ENCODE results near the gene PLPP2.
"Not testable (repeated sequence)": the region's sequence is repeated elsewhere in the genome, so short reads cannot be mapped to it uniquely, and the experiment has no call there.

PLPP2 gene

GRCh38 chr19:279656-280055 lies 11.5 kb downstream of the PLPP2 start:
- Histone ChIP-seq H2AFZ (ENCODE audit: low read length, unreplicated experiment) (no peak overlapping the region), H3K27me3 (ENCODE audit: insufficient read depth, low read length) (no peaks in the 10 kb centered on the region), H3K27ac (ENCODE audit: low read depth, low read length) (no peak overlapping the region), H3K4me3 (ENCODE audit: low read depth, low read length) (no peak overlapping the region), H3K4me1 (ENCODE audit: control insufficient read depth, insufficient read depth, low read length, unreplicated experiment) (no peaks in the 10 kb centered on the region), H3K79me2 (ENCODE audit: control insufficient read depth, insufficient read depth, low read length, unreplicated experiment) (no peaks in the 10 kb centered on the region), H3K36me3 (ENCODE audit: insufficient read depth, low read length) (no peaks in the 10 kb centered on the region)

- no peak overlapping the region for H3K4me3 ChIP-seq (ENCODE audit: low read depth, low read length)
- no peaks in the 10 kb centered on the region for H3K4me1 ChIP-seq (ENCODE audit: control insufficient read depth, insufficient read depth, low read length, unreplicated experiment)
- no peak overlapping the region for H2AFZ ChIP-seq (ENCODE audit: low read length, unreplicated experiment)
- no peaks in the 10 kb centered on the region for H3K36me3 ChIP-seq (ENCODE audit: insufficient read depth, low read length)
- H3K27me3 ChIP-seq (ENCODE audit: insufficient read depth, low read length), result no peaks in the 10 kb centered on the region
- no peak overlapping the region for H3K27ac ChIP-seq (ENCODE audit: low read depth, low read length)
- no peaks in the 10 kb centered on the region for H3K79me2 ChIP-seq (ENCODE audit: control insufficient read depth, insufficient read depth, low read length, unreplicated experiment)
These were observed 12.0 kb downstream of the PLPP2 start for GRCh38 chr19:279231-279630.

GRCh38 chr19:277581-278165 lies 13.5 kb downstream of the PLPP2 start:
- H3K4me1 ChIP-seq (ENCODE audit: control insufficient read depth, insufficient read depth, low read length, unreplicated experiment), result no peaks in the 10 kb centered on the region
- H3K27me3 ChIP-seq (ENCODE audit: insufficient read depth, low read length), result no peaks in the 10 kb centered on the region
- H3K27ac ChIP-seq (ENCODE audit: low read depth, low read length), result no peak overlapping the region
- H3K36me3 ChIP-seq (ENCODE audit: insufficient read depth, low read length), result no peaks in the 10 kb centered on the region
- no peaks in the 10 kb centered on the region for H3K79me2 ChIP-seq (ENCODE audit: control insufficient read depth, insufficient read depth, low read length, unreplicated experiment)
- H2AFZ ChIP-seq (ENCODE audit: low read length, unreplicated experiment), result no peak overlapping the region
- H3K4me3 ChIP-seq (ENCODE audit: low read depth, low read length), result no peak overlapping the region

DNA sequence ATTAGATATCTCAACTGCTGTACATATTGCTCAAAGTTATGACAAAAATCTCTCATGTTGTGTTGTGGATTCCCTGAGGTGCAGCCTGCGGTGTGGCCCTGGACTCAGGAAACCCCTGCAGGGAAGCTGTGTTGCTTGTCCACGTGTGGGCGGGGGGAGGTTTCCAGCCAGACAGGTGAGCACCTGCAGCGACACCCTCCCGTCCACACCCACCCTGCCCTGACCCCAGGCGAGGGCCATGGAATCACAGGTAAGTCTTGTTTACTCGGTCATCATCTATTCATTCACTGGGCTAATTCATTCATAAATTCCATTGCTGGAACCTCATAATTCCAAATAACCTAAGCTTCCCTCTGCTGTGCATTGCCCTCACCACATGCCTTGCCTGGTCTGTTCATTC lies 14.1 kb downstream of the PLPP2 start:
- Histone ChIP-seq H3K36me3 (ENCODE audit: insufficient read depth, low read length) (no peaks in the 10 kb centered on the region), H3K79me2 (ENCODE audit: control insufficient read depth, insufficient read depth, low read length, unreplicated experiment) (no peaks in the 10 kb centered on the region), H3K27me3 (ENCODE audit: insufficient read depth, low read length) (no peaks in the 10 kb centered on the region), H3K27ac (ENCODE audit: low read depth, low read length) (no peak overlapping the region), H3K4me3 (ENCODE audit: low read depth, low read length) (no peak overlapping the region), H3K4me1 (ENCODE audit: control insufficient read depth, insufficient read depth, low read length, unreplicated experiment) (no peaks in the 10 kb centered on the region), H2AFZ (ENCODE audit: low read length, unreplicated experiment) (no peak overlapping the region)

- no peaks in the 10 kb centered on the region for H3K79me2 ChIP-seq (ENCODE audit: control insufficient read depth, insufficient read depth, low read length, unreplicated experiment)
- no peaks in the 10 kb centered on the region for H3K36me3 ChIP-seq (ENCODE audit: insufficient read depth, low read length)
- H3K27me3 ChIP-seq (ENCODE audit: insufficient read depth, low read length), result no peaks in the 10 kb centered on the region
- no peak overlapping the region for H3K27ac ChIP-seq (ENCODE audit: low read depth, low read length)
- H3K4me1 ChIP-seq (ENCODE audit: control insufficient read depth, insufficient read depth, low read length, unreplicated experiment), result no peaks in the 10 kb centered on the region
- no peak overlapping the region for H3K4me3 ChIP-seq (ENCODE audit: low read depth, low read length)
- no peak overlapping the region for H2AFZ ChIP-seq (ENCODE audit: low read length, unreplicated experiment)
These were observed 15.1 kb downstream of the PLPP2 start for GRCh38 chr19:275958-276646.

- no peaks in the 10 kb centered on the region for H3K4me1 ChIP-seq (ENCODE audit: control insufficient read depth, insufficient read depth, low read length, unreplicated experiment)
These were observed 16.2 kb downstream of the PLPP2 start for GRCh38 chr19:275000-275399.

DNA sequence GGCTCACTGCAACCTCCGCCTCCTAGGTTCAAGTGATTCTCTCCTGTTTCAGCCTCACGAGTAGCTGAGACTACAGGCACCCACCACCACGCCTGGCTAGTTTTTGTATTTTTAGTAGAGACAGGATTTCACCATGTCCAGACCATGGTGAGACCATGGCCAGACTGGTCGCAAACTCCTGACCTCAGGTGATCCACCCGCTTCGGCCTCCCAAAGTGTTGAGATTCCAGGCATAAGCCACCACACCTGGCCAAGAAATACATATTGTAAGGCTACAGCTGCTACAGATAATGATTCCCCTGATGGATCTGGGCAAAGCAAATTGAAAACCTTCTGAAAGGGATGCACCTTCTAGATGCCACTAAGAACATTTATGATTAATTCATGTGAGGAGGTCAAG lies 17.8 kb downstream of the PLPP2 start:
- Histone ChIP-seq H3K36me3 (ENCODE audit: insufficient read depth, low read length) (no peaks in the 10 kb centered on the region), H3K27me3 (ENCODE audit: insufficient read depth, low read length) (no peaks in the 10 kb centered on the region), H3K4me1 (ENCODE audit: control insufficient read depth, insufficient read depth, low read length, unreplicated experiment) (no peaks in the 10 kb centered on the region), H2AFZ (ENCODE audit: low read length, unreplicated experiment) (no peak overlapping the region), H3K4me3 (ENCODE audit: low read depth, low read length) (no peak overlapping the region), H3K27ac (ENCODE audit: low read depth, low read length) (no peak overlapping the region), H3K79me2 (ENCODE audit: control insufficient read depth, insufficient read depth, low read length, unreplicated experiment) (no peaks in the 10 kb centered on the region)

More at GRCh38 chr19:275000-275399, 16.2 kb downstream of the PLPP2 start:
- Histone ChIP-seq H3K79me2 (ENCODE audit: control insufficient read depth, insufficient read depth, low read length, unreplicated experiment) (no peaks in the 10 kb centered on the region), H3K27ac (ENCODE audit: low read depth, low read length) (no peak overlapping the region), H3K27me3 (ENCODE audit: insufficient read depth, low read length) (no peaks in the 10 kb centered on the region), H2AFZ (ENCODE audit: low read length, unreplicated experiment) (no peak overlapping the region), H3K36me3 (ENCODE audit: insufficient read depth, low read length) (no peaks in the 10 kb centered on the region), H3K4me3 (ENCODE audit: low read depth, low read length) (no peak overlapping the region)

DNA sequence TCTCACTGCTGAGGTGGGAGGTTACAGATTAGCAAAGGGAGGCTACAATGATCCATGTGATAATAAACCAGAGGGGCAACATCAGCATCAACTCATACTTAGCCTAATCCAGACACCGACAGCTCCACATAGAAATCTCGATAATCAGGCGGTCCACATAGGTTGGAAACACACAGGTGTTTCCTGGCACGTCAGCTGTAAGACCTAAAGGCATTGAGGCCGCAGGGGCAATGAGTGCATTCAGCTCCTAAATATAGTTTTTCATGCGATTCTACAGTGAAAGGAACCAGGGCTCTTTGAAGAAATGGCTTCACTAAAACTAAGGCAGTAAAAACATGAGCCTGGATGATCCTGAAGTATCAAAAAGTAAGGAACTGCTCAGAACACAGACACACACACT lies 19.3 kb downstream of the PLPP2 start:
- Histone ChIP-seq H3K27me3 (ENCODE audit: insufficient read depth, low read length) (no peaks in the 10 kb centered on the region), H2AFZ (ENCODE audit: low read length, unreplicated experiment) (no peak overlapping the region), H3K79me2 (ENCODE audit: control insufficient read depth, insufficient read depth, low read length, unreplicated experiment) (no peaks in the 10 kb centered on the region), H3K27ac (ENCODE audit: low read depth, low read length) (no peak overlapping the region), H3K4me1 (ENCODE audit: control insufficient read depth, insufficient read depth, low read length, unreplicated experiment) (no peaks in the 10 kb centered on the region), H3K4me3 (ENCODE audit: low read depth, low read length) (no peak overlapping the region), H3K36me3 (ENCODE audit: insufficient read depth, low read length) (no peaks in the 10 kb centered on the region)

- H3K79me2 ChIP-seq (ENCODE audit: control insufficient read depth, insufficient read depth, low read length, unreplicated experiment); H3K27ac ChIP-seq (ENCODE audit: low read depth, low read length); H2AFZ ChIP-seq (ENCODE audit: low read length, unreplicated experiment); H3K4me3 ChIP-seq (ENCODE audit: low read depth, low read length); H3K27me3 ChIP-seq (ENCODE audit: insufficient read depth, low read length); H3K4me1 ChIP-seq (ENCODE audit: control insufficient read depth, insufficient read depth, low read length, unreplicated experiment); H3K36me3 ChIP-seq (ENCODE audit: insufficient read depth, low read length): not testable (repeated sequence)
These were observed 20.4 kb downstream of the PLPP2 start for GRCh38 chr19:270766-271318.

DNA sequence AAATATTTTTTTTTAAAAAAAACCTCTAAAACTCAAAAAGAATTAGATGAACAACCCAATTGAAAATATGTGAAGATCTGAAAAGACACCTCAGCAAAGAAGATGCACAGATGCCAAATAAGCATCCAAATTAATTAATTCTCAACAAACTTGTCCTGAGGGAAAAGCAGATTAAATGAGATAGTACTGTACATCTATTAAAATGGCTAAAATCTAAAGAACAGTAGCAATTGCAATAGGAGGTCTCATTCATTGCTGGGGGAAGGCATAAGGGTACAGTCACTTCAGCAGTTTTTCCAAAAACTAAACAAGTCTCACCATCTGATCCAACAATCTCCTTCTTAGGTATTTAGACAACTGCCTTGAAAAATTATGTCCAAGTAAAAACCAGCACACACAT lies 22.0 kb downstream of the PLPP2 start:
- Histone ChIP-seq H3K4me1 (ENCODE audit: control insufficient read depth, insufficient read depth, low read length, unreplicated experiment) (peaks cover 4% of the 10 kb centered on the region), H2AFZ (ENCODE audit: low read length, unreplicated experiment) (no peak overlapping the region), H3K27ac (ENCODE audit: low read depth, low read length) (no peak overlapping the region), H3K79me2 (ENCODE audit: control insufficient read depth, insufficient read depth, low read length, unreplicated experiment) (no peaks in the 10 kb centered on the region), H3K4me3 (ENCODE audit: low read depth, low read length) (no peak overlapping the region), H3K27me3 (ENCODE audit: insufficient read depth, low read length) (peaks cover 16% of the 10 kb centered on the region; the same call in 1 of the 2 replicates), H3K36me3 (ENCODE audit: insufficient read depth, low read length) (no peaks in the 10 kb centered on the region)

GRCh38 chr19:262125-262524 lies 29.1 kb downstream of the PLPP2 start:
- peaks cover 4% of the 10 kb centered on the region for H3K4me1 ChIP-seq (ENCODE audit: control insufficient read depth, insufficient read depth, low read length, unreplicated experiment)
- no peak overlapping the region for H3K27ac ChIP-seq (ENCODE audit: low read depth, low read length)
- peaks cover 19% of the 10 kb centered on the region; the same call in 1 of the 2 replicates for H3K27me3 ChIP-seq (ENCODE audit: insufficient read depth, low read length)
- H3K36me3 ChIP-seq (ENCODE audit: insufficient read depth, low read length), result no peaks in the 10 kb centered on the region
- no peaks in the 10 kb centered on the region for H3K79me2 ChIP-seq (ENCODE audit: control insufficient read depth, insufficient read depth, low read length, unreplicated experiment)
- H2AFZ ChIP-seq (ENCODE audit: low read length, unreplicated experiment), result no peak overlapping the region
- H3K4me3 ChIP-seq (ENCODE audit: low read depth, low read length), result no peak overlapping the region

Data from ACC112 (cell line).